H1 (cell line): Measurements from ENCODE around the gene ABCA9. TPM values are rescaled to one million over a fixed set of nuclear protein-coding genes. Genes with fewer than 3 reads are reported as not detected.

Source experiments
- CTCF ChIA-PET: fragments of 300-600 bp; sonication (Branson Sonifier 250); formaldehyde crosslinking; loops from one replicate; lab custom pipeline; 2021; ENCODE audit not compliant: partially characterized antibody; lab: Charles Lee
- POLR2A ChIA-PET: fragments of 300-600 bp; sonication (Branson Sonifier 250); formaldehyde crosslinking; loops from one replicate; lab custom pipeline; 2021; ENCODE audit warnings: inconsistent platforms; ENCODE audit not compliant: partially characterized antibody; lab: Charles Lee
- DNase-seq, 2 experiments: peaks; one replicate each; pipeline versions ENCODE4 v3.0.0 to v3.0.0-alpha.2; 2010 to 2022; ENCODE audit warnings: low spot score in 2 of 2, low read depth in 1 of 2, mixed read lengths in 1 of 2
- FAIRE-seq: peaks from 2 replicates; lab custom pipeline; 2011; peaks lifted over from hg19 to GRCh38; lab: Jason Lieb, UNC
- H2AFZ ChIP-seq: 2 replicates; pipeline ENCODE4 v1.8.1; 2012; ENCODE audit warnings: low read length, inconsistent platforms
- H2AK5ac ChIP-seq: 2 replicates; pipeline ENCODE4 v1.6.1; 2013; ENCODE audit warnings: low read depth, low read length
- H2BK120ac ChIP-seq: replicated peaks from 2 replicates; pipeline ENCODE3; 2013; ENCODE audit warnings: low read depth, low read length, inconsistent platforms
- H2BK12ac ChIP-seq: 2 replicates; pipeline ENCODE4 v1.6.1; 2013; ENCODE audit warnings: low read depth, low read length
- H2BK15ac ChIP-seq: 2 replicates; pipeline ENCODE4 v1.6.1; 2013; ENCODE audit warnings: low read length
- H2BK20ac ChIP-seq: 2 replicates; pipeline ENCODE4 v1.6.1; 2013; ENCODE audit warnings: low read length
- H2BK5ac ChIP-seq: 2 replicates; pipeline ENCODE4 v1.6.1; 2013; ENCODE audit warnings: low read depth, low read length
- H3K14ac ChIP-seq: 2 replicates; pipeline ENCODE4 v1.6.1; 2013; ENCODE audit warnings: inconsistent platforms; ENCODE audit not compliant: insufficient read length
- H3K18ac ChIP-seq: 2 replicates; pipeline ENCODE4 v1.6.1; 2013; ENCODE audit warnings: low read length; ENCODE audit errors: extremely low read depth
- H3K23ac ChIP-seq: 2 replicates; pipeline ENCODE4 v1.6.1; 2013; ENCODE audit warnings: inconsistent platforms; ENCODE audit not compliant: insufficient read length
- H3K23me2 ChIP-seq: 2 replicates; pipeline ENCODE4 v1.6.1; 2013; ENCODE audit warnings: low read depth, low read length
- H3K27ac ChIP-seq: 2 replicates; pipeline ENCODE4 v1.6.1; 2011; ENCODE audit warnings: low read depth, low read length, inconsistent platforms
- H3K27me3 ChIP-seq, 4 experiments: replicated peaks in 1 of 4; 1 replicate in 1 of 4; 2 replicates in 3 of 4; pipeline versions ENCODE4 v1.6.1 to v1.8.1; 2011 to 2013; ENCODE audit warnings: low read length in 3 of 4, mild to moderate bottlenecking in 3 of 4, inconsistent platforms in 2 of 4, mixed read lengths in 2 of 4, moderate library complexity in 1 of 4; ENCODE audit not compliant: control insufficient read depth in 3 of 4, insufficient read depth in 3 of 4; ENCODE audit errors: extremely low read depth in 1 of 4
- H3K36me3 ChIP-seq, 4 experiments: 2 replicates each; pipeline versions ENCODE4 v1.6.1 to v1.8.1; 2011 to 2013; ENCODE audit warnings: mild to moderate bottlenecking in 4 of 4, low read length in 3 of 4, moderate library complexity in 2 of 4, control low read depth in 1 of 4, inconsistent platforms in 1 of 4; ENCODE audit not compliant: insufficient read depth in 4 of 4, control insufficient read depth in 2 of 4
- H3K4ac ChIP-seq: replicated peaks from 2 replicates; pipeline ENCODE3; 2013; ENCODE audit warnings: low read length, low read depth, mixed read lengths, inconsistent platforms; ENCODE audit not compliant: insufficient read length
- H3K4me1 ChIP-seq, 4 experiments: replicated peaks in 1 of 4; 1 replicate in 1 of 4; 2 replicates in 3 of 4; pipeline versions ENCODE4 v1.6.1 to v1.8.1; 2011 to 2013; ENCODE audit warnings: low read length in 3 of 4, inconsistent platforms in 2 of 4, mixed read lengths in 1 of 4; ENCODE audit not compliant: insufficient read depth in 4 of 4, control insufficient read depth in 3 of 4
- H3K4me2 ChIP-seq, 2 experiments: 2 replicates each; pipeline versions ENCODE4 v1.6.1 to v1.8.1; 2011 to 2013; ENCODE audit warnings: low read depth in 2 of 2, low read length in 2 of 2, control low read depth in 1 of 2, inconsistent platforms in 1 of 2, mild to moderate bottlenecking in 1 of 2; ENCODE audit not compliant: insufficient read depth in 1 of 2
- H3K4me3 ChIP-seq, 4 experiments: fragments of 200-600, 300-600 bp in 1 of 4; sonication (generic), shearing (Covaris generic), sonication (Bioruptor Twin) in 1 of 4; 2 replicates each; pipeline versions ENCODE4 v1.5.1 to v1.8.1; 2011 to 2016; ENCODE audit warnings: low read length in 4 of 4, low read depth in 3 of 4, control low read depth in 2 of 4, inconsistent platforms in 2 of 4, mild to moderate bottlenecking in 2 of 4, mixed read lengths in 1 of 4, moderate library complexity in 1 of 4; ENCODE audit not compliant: insufficient read depth in 2 of 4; ENCODE audit errors: extremely low read depth in 1 of 4
- H3K56ac ChIP-seq: replicated peaks from 2 replicates; pipeline ENCODE3; 2013; ENCODE audit warnings: low read depth, mild to moderate bottlenecking, mixed read lengths, low read length, inconsistent platforms; ENCODE audit not compliant: insufficient read length
- H3K79me1 ChIP-seq: 2 replicates; pipeline ENCODE4 v1.6.1; 2013; ENCODE audit warnings: low read depth, low read length, control low read depth
- H3K79me2 ChIP-seq, 2 experiments: 2 replicates each; pipeline versions ENCODE4 v1.6.1 to v1.8.1; 2012 to 2013; ENCODE audit warnings: low read length in 2 of 2, mild to moderate bottlenecking in 2 of 2, inconsistent platforms in 1 of 2; ENCODE audit not compliant: insufficient read depth in 2 of 2, control insufficient read depth in 1 of 2
- H3K9ac ChIP-seq, 4 experiments: replicated peaks in 1 of 4; 1 replicate in 1 of 4; 2 replicates in 3 of 4; pipeline versions ENCODE4 v1.6.1 to v1.8.1; 2011 to 2013; ENCODE audit warnings: low read depth in 3 of 4, low read length in 3 of 4, control low read depth in 2 of 4, mild to moderate bottlenecking in 2 of 4, moderate library complexity in 2 of 4, inconsistent platforms in 1 of 4; ENCODE audit errors: extremely low read depth in 1 of 4
- H3K9me3 ChIP-seq, 2 experiments: 2 replicates each; pipeline versions ENCODE4 v1.6.1 to v1.8.1; 2012 to 2013; ENCODE audit warnings: mild to moderate bottlenecking in 2 of 2, moderate library complexity in 2 of 2, control low read depth in 1 of 2, inconsistent platforms in 1 of 2, low read depth in 1 of 2, low read length in 1 of 2, mixed read lengths in 1 of 2; ENCODE audit not compliant: insufficient read depth in 2 of 2
- H4K20me1 ChIP-seq, 2 experiments: replicated peaks in 1 of 2; 2 replicates each; pipeline versions ENCODE3 to v1.8.1; 2011 to 2013; ENCODE audit warnings: inconsistent platforms in 2 of 2, low read length in 2 of 2, mild to moderate bottlenecking in 1 of 2; ENCODE audit not compliant: insufficient read depth in 2 of 2, control insufficient read depth in 1 of 2
- H4K5ac ChIP-seq: 2 replicates; pipeline ENCODE4 v1.6.1; 2013; ENCODE audit warnings: low read length, low read depth, mixed read lengths, inconsistent platforms; ENCODE audit not compliant: insufficient read length
- H4K8ac ChIP-seq: 2 replicates; pipeline ENCODE4 v1.8.0; 2013; ENCODE audit warnings: mild to moderate bottlenecking, moderate library complexity, low read length, inconsistent platforms; ENCODE audit not compliant: insufficient read depth; ENCODE audit errors: extremely low read depth
- H4K91ac ChIP-seq: replicated peaks from 2 replicates; pipeline ENCODE3; 2013; ENCODE audit warnings: low read length, mixed read lengths, inconsistent platforms; ENCODE audit not compliant: insufficient read length
- ATF3 ChIP-seq: IDR thresholded peaks from 2 replicates; pipeline ENCODE4 v1.6.1; 2011; ENCODE audit warnings: low read depth, mild to moderate bottlenecking, low read length; ENCODE audit not compliant: insufficient read depth
- BRCA1 ChIP-seq: IDR thresholded peaks from 2 replicates; pipeline ENCODE4 v1.6.1; 2012; ENCODE audit warnings: low read depth, low read length, improper control_type of control experiment
- CHD1 ChIP-seq: IDR thresholded peaks from 2 replicates; pipeline ENCODE4 v1.6.1; 2012; ENCODE audit warnings: low read depth, low read length, improper control_type of control experiment
- CTCF ChIP-seq, 3 experiments: IDR thresholded peaks; 1 replicate in 2 of 3; 2 replicates in 1 of 3; pipeline versions ENCODE4 v1.5.1 to v1.6.1; 2011; ENCODE audit warnings: low read length in 3 of 3, mild to moderate bottlenecking in 3 of 3, inconsistent platforms in 2 of 3, low read depth in 1 of 3, moderate library complexity in 1 of 3; ENCODE audit not compliant: insufficient read depth in 1 of 3; ENCODE audit errors: control extremely low read depth in 1 of 3
- E2F6 ChIP-seq: IDR thresholded peaks from 2 replicates; pipeline ENCODE4 v1.6.1; 2012; ENCODE audit warnings: inconsistent platforms
- FOSL1 ChIP-seq: IDR thresholded peaks from 2 replicates; pipeline ENCODE4 v1.6.1; 2011; ENCODE audit warnings: mild to moderate bottlenecking, low read depth, low read length, moderate library complexity; ENCODE audit not compliant: insufficient read depth
- NRF1 ChIP-seq: IDR thresholded peaks from 2 replicates; pipeline ENCODE4 v1.6.1; 2011; ENCODE audit warnings: mild to moderate bottlenecking, low read depth, low read length, improper control_type of control experiment
- RXRA ChIP-seq: IDR thresholded peaks from 2 replicates; pipeline ENCODE4 v1.6.1; 2011; ENCODE audit warnings: low read depth, mild to moderate bottlenecking, low read length, moderate library complexity; ENCODE audit not compliant: insufficient read depth
- SRF ChIP-seq: IDR thresholded peaks from 2 replicates; pipeline ENCODE4 v1.6.1; 2011; ENCODE audit warnings: mild to moderate bottlenecking, low read depth, low read length, moderate library complexity
- WGBS, 2 experiments: shearing (Covaris generic) in 1 of 2; methylation state at CpG; one replicate each; pipeline versions ENCODE4 v1.1.6 to v1.1.7; 2013 to 2015; ENCODE audit warnings: low lambda C conversion rate in 2 of 2, mixed read lengths in 2 of 2, inconsistent platforms in 1 of 2, low coverage in 1 of 2, missing lambda C conversion rate in 1 of 2; ENCODE audit not compliant: insufficient replicate concordance in 2 of 2, insufficient coverage in 1 of 2, insufficient read length in 1 of 2; ENCODE audit errors: extremely low coverage in 1 of 2, missing lambda C conversion rate in 1 of 2; 5-methylcytosine and 5-hydroxymethylcytosine counted together
- polyA plus RNA-seq, 7 experiments: library from polyadenylated mRNA; depleted of rRNA in 3 of 7; stranded (reverse) in 5 of 7; unstranded in 2 of 7; fragments of >200 nt in 5 of 7; fragments of 200-250 nt in 2 of 7; gene quantifications; 1 replicate in 5 of 7; 2 replicates in 1 of 7; 4 replicates in 1 of 7; pipeline versions ENCODE4 v1.2.1 to v1.2.3, GENCODE V29; 2011 to 2013; ENCODE audit warnings: missing spikeins in 2 of 7, mixed read lengths in 2 of 7
- total RNA-seq: library from RNA; stranded (reverse); fragmentation: NEBNext Ultra II Directional; extraction: Animal tissue kit (Norgen Biotek cat#: 25700); gene quantifications from 2 replicates; pipeline ENCODE4 v1.2.1, GENCODE V29; 2021

The ABCA9 gene
- total and polyA plus RNA-seq, 2 of the 8 experiments (the other 6 are each of a cell fraction or from before 2014, with no cell fraction given), result not detected

- Histone ChIP-seq H3K4me2 (no peak overlapping the region), H3K36me3 (no peaks in the 10 kb centered on the region), H3K56ac (no peak overlapping the region), H2BK120ac (no peak overlapping the region), H3K79me1 (no peaks in the 10 kb centered on the region), H2AFZ (no peak overlapping the region), H3K14ac (no peak overlapping the region), H3K23ac (no peak overlapping the region), H3K9ac (no peak overlapping the region), H3K9me3 (no peaks in the 10 kb centered on the region), H2BK12ac (no peak overlapping the region), H3K23me2 (no peaks in the 10 kb centered on the region; the same call in 1 of the 2 replicates), H4K20me1 (no peaks in the 10 kb centered on the region), H3K4me3 (no peak overlapping the region), H4K5ac (no peak overlapping the region), H2AK5ac (no peak overlapping the region), H3K79me2 (no peaks in the 10 kb centered on the region), H3K27ac (no peak overlapping the region), H3K27me3 (no peaks in the 10 kb centered on the region), H3K18ac (no peak overlapping the region), H4K91ac (no peak overlapping the region), H3K4ac (no peak overlapping the region), H3K4me1 (no peaks in the 10 kb centered on the region), H4K8ac (no peak overlapping the region), H2BK15ac (no peak overlapping the region), H2BK20ac (no peak overlapping the region), H2BK5ac (no peak overlapping the region)
- no peak for FAIRE-seq
- POLR2A ChIA-PET, result interaction anchor here (1.3 kb wide), 1 partner anchor 18 kb away, joined by 3 read pairs; no protein-coding TSS in a partner anchor
- CTCF ChIA-PET, result interaction anchor here (0.7 to 2.7 kb wide), 6 partner anchors 9 to 301 kb away, joined by 3 to 11 read pairs (median 4); no protein-coding TSS in a partner anchor
- DNase-seq, result no peak
- 85% methylated on average over 9 of the region's 9 CpGs; no CpG with 5 or more reads in 1 of the 2 experiments for WGBS, 2 experiments
- TF ChIP-seq CHD1, result no peak
- no peak for TF ChIP-seq CTCF (IDR thresholded peaks at IDR 0.05; ENCODE audit: control extremely low read depth in 1 of 3, insufficient read depth in 1 of 3, low read depth in 1 of 3, low read length in 3 of 3)
- no peak for TF ChIP-seq E2F6
- no peak for TF ChIP-seq SRF
- TF ChIP-seq FOSL1, result no peak
- no peak for TF ChIP-seq ATF3
- TF ChIP-seq BRCA1, result no peak
- TF ChIP-seq RXRA, result no peak
- TF ChIP-seq NRF1, result no peak
Observed at GRCh38 chr17:69103557-69104233, 43.0 kb upstream of the ABCA9 start.
